RWPE2 (cell line): ENCODE results near the gene PTPRD.

Source experiments
- ATAC-seq: fragments of 200-7000 bp; cut with Tn5 transposase; 3 replicates; pipeline ENCODE4 v1.9.1; 2021; ENCODE audit warnings: low read depth
- DNase-seq: peaks from one replicate; pipeline ENCODE4 v3.0.0-alpha.2; 2020; ENCODE audit warnings: low spot score
- H3K27ac ChIP-seq: fragments of 450-650 bp; 2 replicates; pipeline ENCODE4 v1.5.1; 2017; ENCODE audit warnings: mild to moderate bottlenecking; ENCODE audit not compliant: poor library complexity, severe bottlenecking
- H3K27me3 ChIP-seq: fragments of 250-450 bp; sonication (Bioruptor Pico); 2 replicates; pipeline ENCODE4 v1.5.1; 2021; ENCODE audit warnings: mild to moderate bottlenecking, moderate library complexity; ENCODE audit not compliant: insufficient read depth, poor library complexity, severe bottlenecking
- H3K36me3 ChIP-seq: fragments of 250-450 bp; sonication (Bioruptor Pico); 2 replicates; pipeline ENCODE4 v1.5.1; 2020; ENCODE audit warnings: low read depth, mild to moderate bottlenecking, moderate library complexity
- H3K4me1 ChIP-seq: fragments of 250-450 bp; sonication (Bioruptor Pico); 2 replicates; pipeline ENCODE4 v1.5.1; 2021; ENCODE audit warnings: mild to moderate bottlenecking, moderate library complexity; ENCODE audit not compliant: insufficient read depth, poor library complexity, severe bottlenecking
- H3K4me3 ChIP-seq: fragments of 250-450 bp; sonication (Bioruptor Pico); 2 replicates; pipeline ENCODE4 v1.5.1; 2021; ENCODE audit warnings: mild to moderate bottlenecking, moderate library complexity; ENCODE audit not compliant: severe bottlenecking
- H3K9me3 ChIP-seq: fragments of 250-450 bp; sonication (Bioruptor Pico); 2 replicates; pipeline ENCODE4 v1.5.1; 2021; ENCODE audit warnings: mild to moderate bottlenecking, moderate library complexity; ENCODE audit not compliant: severe bottlenecking
- CTCF ChIP-seq: fragments of 450-650 bp; IDR thresholded peaks from one replicate; pipeline ENCODE4 v1.5.1; 2017; ENCODE audit warnings: mild to moderate bottlenecking, moderate library complexity; ENCODE audit not compliant: poor library complexity, severe bottlenecking

The PTPRD gene

DNA sequence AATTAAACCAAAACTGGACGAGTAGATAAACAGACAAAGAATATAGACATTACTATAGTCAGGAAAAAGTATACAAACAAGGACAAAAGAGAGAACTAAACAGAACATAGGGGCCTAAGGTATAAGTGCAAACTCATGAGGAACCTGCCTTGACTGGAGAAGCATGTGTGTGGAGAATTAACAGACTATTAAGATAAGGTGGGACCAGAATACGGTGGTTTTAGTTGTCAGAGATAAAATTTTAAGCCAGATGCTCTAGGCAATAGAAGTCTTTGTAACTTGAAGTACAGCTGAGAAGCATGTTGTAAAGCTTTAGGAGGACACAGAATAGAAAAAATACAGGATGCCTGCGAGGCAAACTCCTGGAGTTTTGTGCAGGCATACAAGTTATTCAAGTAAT is 707.1 kb downstream of the PTPRD start:
- no peak overlapping the region for H3K4me3 ChIP-seq
- ATAC-seq (no peak), DNase-seq (no peak)
- peaks cover 2% of the 10 kb centered on the region for H3K27me3 ChIP-seq
- no peak for TF ChIP-seq CTCF
- no peaks in the 10 kb centered on the region for H3K9me3 ChIP-seq
- no peak overlapping the region for H3K27ac ChIP-seq
- no peaks in the 10 kb centered on the region for H3K36me3 ChIP-seq
- H3K4me1 ChIP-seq = no peaks in the 10 kb centered on the region

GRCh38 chr9:9904041-9904440 is 708.8 kb downstream of the PTPRD start:
- no peak for TF ChIP-seq CTCF
- H3K27ac ChIP-seq = no peak overlapping the region
- no peaks in the 10 kb centered on the region for H3K4me1 ChIP-seq
- no peaks in the 10 kb centered on the region for H3K36me3 ChIP-seq
- no peak for DNase-seq
- peaks cover 2% of the 10 kb centered on the region for H3K27me3 ChIP-seq
- no peak overlapping the region for H3K4me3 ChIP-seq
- no peaks in the 10 kb centered on the region for H3K9me3 ChIP-seq
- ATAC-seq = no peak

DNA sequence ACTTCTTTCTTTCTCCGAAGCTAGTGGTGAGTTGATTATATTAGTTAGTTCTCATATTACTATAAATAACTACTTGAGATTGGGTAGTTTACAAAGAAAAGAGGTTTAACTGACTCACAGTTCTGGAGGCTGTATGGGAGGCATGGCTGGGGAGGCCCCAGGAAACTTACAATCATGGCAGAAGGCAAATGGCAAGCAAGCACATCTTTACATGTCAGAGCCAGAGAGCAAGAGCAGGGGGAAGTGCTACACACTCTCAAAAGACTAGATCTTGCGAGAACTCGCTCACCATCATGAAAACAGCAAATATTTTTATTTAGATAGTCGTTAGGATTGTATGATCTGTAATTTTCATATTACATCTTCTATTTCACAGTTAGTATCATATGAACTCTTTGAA is 711.2 kb downstream of the PTPRD start:
- H3K9me3 ChIP-seq = no peaks in the 10 kb centered on the region
- H3K4me3 ChIP-seq = no peak overlapping the region
- H3K27ac ChIP-seq = no peak overlapping the region
- H3K27me3 ChIP-seq = peaks cover 2% of the 10 kb centered on the region
- TF ChIP-seq CTCF = no peak
- DNase-seq (no peak), ATAC-seq (no peak)
- H3K4me1 ChIP-seq = no peaks in the 10 kb centered on the region
- no peaks in the 10 kb centered on the region for H3K36me3 ChIP-seq

- TF ChIP-seq CTCF = no peak
- Histone ChIP-seq H3K36me3 (no peaks in the 10 kb centered on the region), H3K27me3 (no peaks in the 10 kb centered on the region), H3K9me3 (no peaks in the 10 kb centered on the region), H3K27ac (no peak overlapping the region), H3K4me3 (no peak overlapping the region), H3K4me1 (no peaks in the 10 kb centered on the region)
- DNase-seq (no peak), ATAC-seq (no peak)
Observed at GRCh38 chr9:9893837-9894236, 719.0 kb downstream of the PTPRD start.

- Histone ChIP-seq H3K27ac (no peak overlapping the region), H3K27me3 (no peaks in the 10 kb centered on the region), H3K9me3 (no peaks in the 10 kb centered on the region), H3K4me3 (no peak overlapping the region), H3K4me1 (no peaks in the 10 kb centered on the region), H3K36me3 (no peaks in the 10 kb centered on the region)
- no peak for DNase-seq
- TF ChIP-seq CTCF = no peak
- ATAC-seq = no peak
Observed at GRCh38 chr9:9892217-9892616, 720.6 kb downstream of the PTPRD start.
